Esophagus squamous epithelium (tissue), 5 donors: ENCODE data around the gene PTPN21. TPM values are rescaled to one million over a fixed set of nuclear protein-coding genes. Genes with fewer than 3 reads are reported as not detected.

Experiments used
- DNase-seq: peaks from one replicate; lab custom pipeline; 2025; lab: John Stamatoyannopoulos, UW
- H3K27ac ChIP-seq, 4 donors: fragments of 200-600 bp; sonication (generic); one replicate each; pipeline ENCODE4 v1.5.1; 2016 to 2019; ENCODE audit warnings: mild to moderate bottlenecking in 1 of 4
- H3K27me3 ChIP-seq, 4 donors: fragments of 200-600 bp; sonication (generic); 1 replicate in 3 of 4; 2 replicates in 1 of 4; pipeline versions ENCODE4 v1.5.1 to v1.6.0; 2017 to 2021; ENCODE audit warnings: antibody characterized with exemption in 1 of 4
- H3K36me3 ChIP-seq, 3 donors: fragments of 200-600 bp; sonication (generic); one replicate each; pipeline ENCODE4 v1.5.1; 2016 to 2019
- H3K4me1 ChIP-seq, 3 donors: fragments of 200-600 bp; sonication (generic); one replicate each; pipeline ENCODE4 v1.5.1; 2017 to 2019
- H3K4me3 ChIP-seq, 4 donors: fragments of 200-600 bp; sonication (generic); 1 replicate in 3 of 4; 2 replicates in 1 of 4; pipeline ENCODE4 v1.5.1; 2016 to 2019; ENCODE audit warnings: mild to moderate bottlenecking in 2 of 4, moderate library complexity in 1 of 4
- H3K9me3 ChIP-seq, 3 donors: fragments of 200-600 bp; sonication (generic); one replicate each; pipeline ENCODE4 v1.5.1; 2016 to 2019
- CTCF ChIP-seq, 6 experiments: fragments of 450-650 bp in 4 of 6; fragments of 200-600 bp in 2 of 6; sonication (generic) in 2 of 6; IDR thresholded peaks; one replicate each; pipeline ENCODE4 v1.5.1; 2016 to 2019; ENCODE audit warnings: antibody characterized with exemption in 6 of 6, mild to moderate bottlenecking in 4 of 6, moderate library complexity in 4 of 6
- POLR2A ChIP-seq, 4 donors: fragments of 450-650 bp; IDR thresholded peaks; one replicate each; pipeline ENCODE4 v1.6.1; 2017; ENCODE audit warnings: antibody characterized with exemption in 4 of 4, mild to moderate bottlenecking in 4 of 4, moderate library complexity in 3 of 4
- WGBS, 2 donors: methylation state at CpG; one replicate each; pipeline ENCODE4 v1.1.5; 2018; 5-methylcytosine and 5-hydroxymethylcytosine counted together
- intact Hi-C: fragments of 100-400 bp; cut with DNase I; formaldehyde crosslinking; loops from one replicate; pipeline ENCODE4 v1.15.0; 2022
- total RNA-seq, 4 donors: library from RNA; depleted of rRNA; stranded (reverse); fragments of >200 nt; gene quantifications; one replicate each; pipeline ENCODE4 v1.1.0, GENCODE V29; 2016
- donor health status: DM: yes; HTN: yes; CAD: no.

Gene PTPN21
- total RNA-seq, 4 donors from 2014 or later, result 4.7 to 14.5 (median 6.1) TPM

- WGBS, 2 donors, result 79 to 89% methylated on average over 2 of the region's 2 CpGs
- Histone ChIP-seq H3K4me3 (no peak overlapping the region), H3K27ac (no peak overlapping the region), H3K4me1 (no peaks in the 10 kb centered on the region), H3K9me3 (no peaks in the 10 kb centered on the region), H3K36me3 (peaks cover 14 to 95% (median 17%) of the 10 kb centered on the region in 3 donors), H3K27me3 (no peaks in the 10 kb centered on the region)
- no peak for DNase-seq
- TF ChIP-seq CTCF (IDR thresholded peaks at IDR 0.05) (no peak), POLR2A (IDR thresholded peaks at IDR 0.05) (no peak)
- intact Hi-C loops, result no loop called here
These were observed 73.7 kb downstream of the PTPN21 start for GRCh38 chr14:88481059-88481458.

GRCh38 chr14:88479574-88479987, 75.2 kb downstream of the PTPN21 start:
- H3K4me1 ChIP-seq, result no peaks in the 10 kb centered on the region
- no peak overlapping the region for H3K4me3 ChIP-seq
- intact Hi-C loops, result no loop called here
- peaks cover 14 to 97% (median 17%) of the 10 kb centered on the region in 3 donors for H3K36me3 ChIP-seq
- H3K27me3 ChIP-seq, result no peaks in the 10 kb centered on the region
- H3K9me3 ChIP-seq, result no peaks in the 10 kb centered on the region
- TF ChIP-seq CTCF (IDR thresholded peaks at IDR 0.05) (no peak), POLR2A (IDR thresholded peaks at IDR 0.05) (no peak)
- DNase-seq, result no peak
- 91 to 94% methylated on average over 9 to 18 of the region's 40 CpGs for WGBS, 2 donors
- no peak overlapping the region for H3K27ac ChIP-seq

GRCh38 chr14:88478931-88479330, 75.9 kb downstream of the PTPN21 start:
- peaks cover 14 to 96% (median 17%) of the 10 kb centered on the region in 3 donors for H3K36me3 ChIP-seq
- intact Hi-C loops, result no loop called here
- H3K4me3 ChIP-seq, result no peak overlapping the region
- TF ChIP-seq CTCF (IDR thresholded peaks at IDR 0.05), result no peak
- 85 to 98% methylated on average over 5 to 18 of the region's 36 CpGs for WGBS, 2 donors
- H3K27ac ChIP-seq, result no peak overlapping the region
- H3K4me1 ChIP-seq, result no peaks in the 10 kb centered on the region
- no peak for DNase-seq
- H3K27me3 ChIP-seq, result no peaks in the 10 kb centered on the region
- H3K9me3 ChIP-seq, result no peaks in the 10 kb centered on the region

- TF ChIP-seq CTCF (IDR thresholded peaks at IDR 0.05) (no peak), POLR2A (IDR thresholded peaks at IDR 0.05) (no peak)
- no peaks in the 10 kb centered on the region for H3K27me3 ChIP-seq
- H3K9me3 ChIP-seq, result no peaks in the 10 kb centered on the region
- H3K27ac ChIP-seq, result no peak overlapping the region
- H3K4me3 ChIP-seq, result no peak overlapping the region
- H3K36me3 ChIP-seq, result peaks cover 14 to 94% (median 17%) of the 10 kb centered on the region in 3 donors
- intact Hi-C loops, result no loop called here
- DNase-seq, result no peak
- no peaks in the 10 kb centered on the region for H3K4me1 ChIP-seq
- 85 to 93% methylated on average over 6 of the region's 6 CpGs for WGBS, 2 donors
These were observed 77.1 kb downstream of the PTPN21 start for GRCh38 chr14:88477513-88478250.

GRCh38 chr14:88476825-88477224, 78.0 kb downstream of the PTPN21 start:
- Histone ChIP-seq H3K4me3 (no peak overlapping the region), H3K36me3 (peaks cover 14 to 94% (median 17%) of the 10 kb centered on the region in 3 donors), H3K27me3 (no peaks in the 10 kb centered on the region), H3K4me1 (no peaks in the 10 kb centered on the region), H3K27ac (no peak overlapping the region), H3K9me3 (no peaks in the 10 kb centered on the region)
- TF ChIP-seq CTCF (IDR thresholded peaks at IDR 0.05), result no peak
- 77 to 89% methylated on average over 2 of the region's 2 CpGs for WGBS, 2 donors
- DNase-seq, result no peak
- intact Hi-C loops, result no loop called here
